ENCODE measurements around the gene PLA2G1B.

DNA sequence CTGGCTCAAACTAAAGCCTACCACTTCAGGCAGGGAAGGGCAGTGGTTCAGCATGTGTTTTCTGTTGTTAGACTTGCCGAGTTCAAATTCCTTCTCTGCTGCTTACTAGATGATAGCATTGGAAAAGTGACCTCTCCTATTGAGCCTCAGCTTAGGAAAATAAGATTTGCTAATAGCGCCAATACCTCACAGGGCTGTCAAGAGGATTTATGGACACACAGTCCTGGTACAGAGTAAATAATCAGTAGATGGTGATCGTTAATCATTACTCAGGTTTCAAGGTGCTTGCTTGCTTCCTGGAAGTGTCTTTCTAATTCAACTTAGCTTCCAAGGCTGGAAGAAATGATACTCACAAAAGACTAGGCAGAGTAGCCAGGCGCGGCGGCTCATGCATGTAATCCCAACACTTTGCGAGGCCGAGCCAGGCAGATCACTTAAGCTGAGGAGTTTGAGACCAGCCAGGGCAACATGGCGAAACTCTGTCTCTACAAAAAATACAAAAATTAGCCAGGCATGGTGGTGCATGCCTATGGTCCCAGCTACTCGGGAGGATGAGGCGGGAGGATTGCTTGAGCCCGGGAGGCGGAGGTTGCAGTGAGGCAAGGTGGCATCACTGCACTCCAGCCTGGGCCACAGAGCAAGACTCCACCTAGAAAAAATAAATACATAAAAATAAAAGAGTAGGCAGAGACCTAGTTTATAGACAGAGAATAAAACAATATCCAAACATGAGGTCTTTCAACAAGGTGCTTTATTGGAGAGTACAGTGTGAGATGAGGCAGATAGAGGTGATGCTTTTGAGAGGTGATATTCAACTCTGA, 6.0 kb downstream of the PLA2G1B start:
- TF ChIP-seq POLR2A (IDR thresholded peaks at IDR 0.05), result no peak
- TF ChIP-seq, protein P1, sequence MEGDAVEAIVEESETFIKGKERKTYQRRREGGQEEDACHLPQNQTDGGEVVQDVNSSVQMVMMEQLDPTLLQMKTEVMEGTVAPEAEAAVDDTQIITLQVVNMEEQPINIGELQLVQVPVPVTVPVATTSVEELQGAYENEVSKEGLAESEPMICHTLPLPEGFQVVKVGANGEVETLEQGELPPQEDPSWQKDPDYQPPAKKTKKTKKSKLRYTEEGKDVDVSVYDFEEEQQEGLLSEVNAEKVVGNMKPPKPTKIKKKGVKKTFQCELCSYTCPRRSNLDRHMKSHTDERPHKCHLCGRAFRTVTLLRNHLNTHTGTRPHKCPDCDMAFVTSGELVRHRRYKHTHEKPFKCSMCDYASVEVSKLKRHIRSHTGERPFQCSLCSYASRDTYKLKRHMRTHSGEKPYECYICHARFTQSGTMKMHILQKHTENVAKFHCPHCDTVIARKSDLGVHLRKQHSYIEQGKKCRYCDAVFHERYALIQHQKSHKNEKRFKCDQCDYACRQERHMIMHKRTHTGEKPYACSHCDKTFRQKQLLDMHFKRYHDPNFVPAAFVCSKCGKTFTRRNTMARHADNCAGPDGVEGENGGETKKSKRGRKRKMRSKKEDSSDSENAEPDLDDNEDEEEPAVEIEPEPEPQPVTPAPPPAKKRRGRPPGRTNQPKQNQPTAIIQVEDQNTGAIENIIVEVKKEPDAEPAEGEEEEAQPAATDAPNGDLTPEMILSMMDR (IDR thresholded peaks at IDR 0.05), result no peak

Measured in gastroesophageal sphincter (tissue), 3 donors.